ENCODE data around the gene IL1RAPL1. TPM values are rescaled to one million over a fixed set of nuclear protein-coding genes. Genes with fewer than 3 reads are reported as not detected.
"Not testable (repeated sequence)": the region's sequence is repeated elsewhere in the genome, so short reads cannot be mapped to it uniquely, and the experiment has no call there.

IL1RAPL1 gene
- total and polyA plus RNA-seq, 2 experiments from 2014 or later: 0.18 to 0.49 TPM

- H3K9me2 ChIP-seq (ENCODE audit: insufficient read depth): no peaks in the 10 kb centered on the region
- DNase-seq (ENCODE audit: low spot score): no peak
- Mint-ChIP-seq H3K27me3 (ENCODE audit: insufficient read depth, low read depth, poor library complexity) (no peaks in the 10 kb centered on the region), H3K4me1 (peaks cover 19% of the 10 kb centered on the region; the same call in 2 of the 3 replicates), H3K9me3 (no peaks in the 10 kb centered on the region), H3K36me3 (ENCODE audit: low read depth) (no peaks in the 10 kb centered on the region), H3K27ac (no peak overlapping the region), H3K4me3 (no peak overlapping the region)
- no peak for ATAC-seq
- H3K4me3 ChIP-seq: no peak overlapping the region
- H3F3A ChIP-seq (replicated peaks; ENCODE audit: low read depth): no peaks in the 10 kb centered on the region
- H3K79me2 ChIP-seq (replicated peaks; ENCODE audit: insufficient read depth): no peaks in the 10 kb centered on the region
- H3K36me3 ChIP-seq (ENCODE audit: insufficient read depth): no peaks in the 10 kb centered on the region
- H3K27ac ChIP-seq (ENCODE audit: low read depth): no peak overlapping the region
- H3K4me1 ChIP-seq (ENCODE audit: insufficient read depth): peaks cover 10% of the 10 kb centered on the region
- H2AFZ ChIP-seq: no peak overlapping the region
- TF ChIP-seq NANOG (IDR thresholded peaks at IDR 0.05; ENCODE audit: borderline replicate concordance) (no peak), ZNF114 (CRISPR knock-in tag; IDR thresholded peaks at IDR 0.05) (no peak), EZH2phosphoT487 (IDR thresholded peaks at IDR 0.05; ENCODE audit: unreplicated experiment) (no peak), EZH2 (IDR thresholded peaks at IDR 0.05; ENCODE audit: low read depth, unreplicated experiment) (no peak), JUNB (IDR thresholded peaks at IDR 0.05; ENCODE audit: unreplicated experiment) (no peak)
- no peaks in the 10 kb centered on the region for H3K27me3 ChIP-seq (ENCODE audit: insufficient read depth)
- no peaks in the 10 kb centered on the region for H4K20me1 ChIP-seq (replicated peaks; ENCODE audit: insufficient read depth)
- no peak overlapping the region for H3K4me2 ChIP-seq
Observed at GRCh38 chrX:29359276-29359675, 772.0 kb downstream of the IL1RAPL1 start.

GRCh38 chrX:29374765-29375164, 787.5 kb downstream of the IL1RAPL1 start:
- not testable (repeated sequence) for ATAC-seq; H3K79me2 ChIP-seq (replicated peaks; ENCODE audit: insufficient read depth); H3K4me1 ChIP-seq (ENCODE audit: insufficient read depth)

GRCh38 chrX:29376584-29376983, 789.3 kb downstream of the IL1RAPL1 start:
- Mint-ChIP-seq H3K4me1 (peaks cover 3% of the 10 kb centered on the region; the same call in 1 of the 3 replicates), H3K36me3 (ENCODE audit: low read depth) (no peaks in the 10 kb centered on the region), H3K27ac (no peak overlapping the region), H3K27me3 (ENCODE audit: insufficient read depth, low read depth, poor library complexity) (no peaks in the 10 kb centered on the region), H3K9me3 (no peaks in the 10 kb centered on the region), H3K4me3 (no peak overlapping the region)
- Histone ChIP-seq H3K9me2 (ENCODE audit: insufficient read depth) (no peaks in the 10 kb centered on the region), H4K20me1 (replicated peaks; ENCODE audit: insufficient read depth) (no peaks in the 10 kb centered on the region), H3K79me2 (replicated peaks; ENCODE audit: insufficient read depth) (no peaks in the 10 kb centered on the region), H3K4me1 (ENCODE audit: insufficient read depth) (no peaks in the 10 kb centered on the region), H3K27ac (ENCODE audit: low read depth) (no peak overlapping the region), H3K27me3 (ENCODE audit: insufficient read depth) (no peaks in the 10 kb centered on the region), H3K36me3 (ENCODE audit: insufficient read depth) (no peaks in the 10 kb centered on the region), H3K4me3 (no peak overlapping the region), H2AFZ (no peak overlapping the region), H3F3A (replicated peaks; ENCODE audit: low read depth) (no peaks in the 10 kb centered on the region), H3K4me2 (no peak overlapping the region)
- no peak for ATAC-seq
- DNase-seq (ENCODE audit: low spot score): no peak
- TF ChIP-seq STAT1 (IDR thresholded peaks at IDR 0.05; ENCODE audit: unreplicated experiment): no peak
- no peak for TF ChIP-seq NANOG (IDR thresholded peaks at IDR 0.05; ENCODE audit: borderline replicate concordance)
- no peak for TF ChIP-seq REST (IDR thresholded peaks at IDR 0.05; ENCODE audit: unreplicated experiment)
- no peak for TF ChIP-seq POLR2AphosphoS5 (IDR thresholded peaks at IDR 0.05; ENCODE audit: low read depth)
- no peak for TF ChIP-seq CREB1 (CRISPR knock-in tag; IDR thresholded peaks at IDR 0.05; ENCODE audit: low read depth)
- no peak for TF ChIP-seq CTCF (conservative IDR thresholded peaks at IDR 0.05; ENCODE audit: low read depth in 2 of 2)
- TF ChIP-seq EZH2phosphoT487 (IDR thresholded peaks at IDR 0.05; ENCODE audit: unreplicated experiment): no peak
- TF ChIP-seq JUNB (IDR thresholded peaks at IDR 0.05; ENCODE audit: unreplicated experiment): no peak
- no peak for TF ChIP-seq ZNF114 (CRISPR knock-in tag; IDR thresholded peaks at IDR 0.05)

More at GRCh38 chrX:29374765-29375164, 787.5 kb downstream of the IL1RAPL1 start:
- not testable (repeated sequence) for H3K27ac Mint-ChIP-seq; H3K4me3 ChIP-seq; DNase-seq (ENCODE audit: low spot score); H3K9me2 ChIP-seq (ENCODE audit: insufficient read depth); H3K27ac ChIP-seq (ENCODE audit: low read depth); H3K4me2 ChIP-seq; H3K4me3 Mint-ChIP-seq; H3K4me1 Mint-ChIP-seq; H2AFZ ChIP-seq; H3K9me3 Mint-ChIP-seq; H4K20me1 ChIP-seq (replicated peaks; ENCODE audit: insufficient read depth); H3K36me3 Mint-ChIP-seq (ENCODE audit: low read depth); H3K27me3 Mint-ChIP-seq (ENCODE audit: insufficient read depth, low read depth, poor library complexity); H3K27me3 ChIP-seq (ENCODE audit: insufficient read depth); H3F3A ChIP-seq (replicated peaks; ENCODE audit: low read depth); H3K36me3 ChIP-seq (ENCODE audit: insufficient read depth)

Data from GM23338 (cell line).